ENCODE data around the gene CROCC.
A peak's percentile ranks its signal among the peaks of the same experiment; 100 is the strongest.
"Not testable (repeated sequence)": the region's sequence is repeated elsewhere in the genome, so short reads cannot be mapped to it uniquely, and the experiment has no call there.

CROCC gene

GRCh38 chr1:16939386-16940180 lies 17.9 kb downstream of the CROCC start:
- H3K27ac Mint-ChIP-seq, H3K9me3 Mint-ChIP-seq, H3K36me3 Mint-ChIP-seq, H3K27me3 Mint-ChIP-seq, H3K4me1 Mint-ChIP-seq, H3K4me3 Mint-ChIP-seq: not testable (repeated sequence)

GRCh38 chr1:16944038-16944437 lies 22.3 kb downstream of the CROCC start:
- H3K27ac Mint-ChIP-seq = no peak overlapping the region
- peaks cover 6% of the 10 kb centered on the region for H3K36me3 Mint-ChIP-seq
- H3K4me3 Mint-ChIP-seq = no peak overlapping the region
- no peaks in the 10 kb centered on the region for H3K27me3 Mint-ChIP-seq
- H3K9me3 Mint-ChIP-seq = no peaks in the 10 kb centered on the region
- H3K4me1 Mint-ChIP-seq = no peaks in the 10 kb centered on the region

- H3K4me3 Mint-ChIP-seq, H3K36me3 Mint-ChIP-seq, H3K4me1 Mint-ChIP-seq, H3K9me3 Mint-ChIP-seq, H3K27ac Mint-ChIP-seq, H3K27me3 Mint-ChIP-seq: not testable (repeated sequence)
These were observed 23.8 kb downstream of the CROCC start for GRCh38 chr1:16945512-16945911.

- H3K36me3 Mint-ChIP-seq, H3K27me3 Mint-ChIP-seq, H3K27ac Mint-ChIP-seq, H3K4me3 Mint-ChIP-seq, H3K9me3 Mint-ChIP-seq, H3K4me1 Mint-ChIP-seq: not testable (repeated sequence)
These were observed 24.5 kb downstream of the CROCC start for GRCh38 chr1:16946185-16946584.

- peaks cover 3% of the 10 kb centered on the region for H3K4me1 Mint-ChIP-seq
- peaks cover 3% of the 10 kb centered on the region for H3K36me3 Mint-ChIP-seq
These were observed 24.9 kb downstream of the CROCC start for GRCh38 chr1:16946646-16947045.

GRCh38 chr1:16948282-16948891 lies 26.7 kb downstream of the CROCC start:
- not testable (repeated sequence) for H3K4me1 Mint-ChIP-seq, H3K36me3 Mint-ChIP-seq, H3K9me3 Mint-ChIP-seq, H3K27ac Mint-ChIP-seq, H3K4me3 Mint-ChIP-seq, H3K27me3 Mint-ChIP-seq

More at GRCh38 chr1:16946646-16947045, 24.9 kb downstream of the CROCC start:
- H3K27me3 Mint-ChIP-seq = no peaks in the 10 kb centered on the region
- H3K9me3 Mint-ChIP-seq = no peaks in the 10 kb centered on the region
- H3K27ac Mint-ChIP-seq = no peak overlapping the region
- H3K4me3 Mint-ChIP-seq = no peak overlapping the region

GRCh38 chr1:16949026-16949425 lies 27.3 kb downstream of the CROCC start:
- not testable (repeated sequence) for H3K4me1 Mint-ChIP-seq, H3K27ac Mint-ChIP-seq, H3K9me3 Mint-ChIP-seq, H3K4me3 Mint-ChIP-seq, H3K27me3 Mint-ChIP-seq, H3K36me3 Mint-ChIP-seq

GRCh38 chr1:16952376-16952775 lies 30.6 kb downstream of the CROCC start:
- H3K4me1 Mint-ChIP-seq, H3K36me3 Mint-ChIP-seq, H3K27me3 Mint-ChIP-seq, H3K9me3 Mint-ChIP-seq, H3K4me3 Mint-ChIP-seq, H3K27ac Mint-ChIP-seq: not testable (repeated sequence)

GRCh38 chr1:16954579-16954978 lies 32.8 kb downstream of the CROCC start:
- Mint-ChIP-seq H3K4me3 (no peak overlapping the region), H3K4me1 (peaks cover 3% of the 10 kb centered on the region), H3K27ac (no peak overlapping the region), H3K9me3 (no peaks in the 10 kb centered on the region), H3K27me3 (no peaks in the 10 kb centered on the region), H3K36me3 (no peaks in the 10 kb centered on the region)

- Mint-ChIP-seq H3K36me3 (no peaks in the 10 kb centered on the region), H3K27me3 (no peaks in the 10 kb centered on the region), H3K4me1 (peaks cover 4% of the 10 kb centered on the region), H3K4me3 (no peak overlapping the region), H3K9me3 (no peaks in the 10 kb centered on the region), H3K27ac (no peak overlapping the region)
These were observed 33.5 kb downstream of the CROCC start for GRCh38 chr1:16955186-16955585.

- Mint-ChIP-seq H3K27ac (no peak overlapping the region), H3K27me3 (no peaks in the 10 kb centered on the region), H3K36me3 (no peaks in the 10 kb centered on the region), H3K9me3 (no peaks in the 10 kb centered on the region), H3K4me3 (no peak overlapping the region), H3K4me1 (peaks cover 8% of the 10 kb centered on the region)
These were observed 35.0 kb downstream of the CROCC start for GRCh38 chr1:16956775-16957174.

- Mint-ChIP-seq H3K4me1 (peaks cover 9% of the 10 kb centered on the region), H3K27me3 (no peaks in the 10 kb centered on the region), H3K9me3 (no peaks in the 10 kb centered on the region)
These were observed 36.0 kb downstream of the CROCC start for GRCh38 chr1:16957731-16958130.

GRCh38 chr1:16958475-16958874 lies 36.7 kb downstream of the CROCC start:
- peaks cover 9% of the 10 kb centered on the region for H3K4me1 Mint-ChIP-seq
- H3K9me3 Mint-ChIP-seq = no peaks in the 10 kb centered on the region
- no peak overlapping the region for H3K27ac Mint-ChIP-seq
- H3K27me3 Mint-ChIP-seq = no peaks in the 10 kb centered on the region
- no peaks in the 10 kb centered on the region for H3K36me3 Mint-ChIP-seq
- no peak overlapping the region for H3K4me3 Mint-ChIP-seq

More at GRCh38 chr1:16957731-16958130, 36.0 kb downstream of the CROCC start:
- Mint-ChIP-seq H3K4me3 (no peak overlapping the region), H3K36me3 (no peaks in the 10 kb centered on the region), H3K27ac (no peak overlapping the region)

GRCh38 chr1:16960560-16961296 lies 39.0 kb downstream of the CROCC start:
- H3K4me3 Mint-ChIP-seq = peak overlapping the region; percentile 84
- peaks cover 9% of the 10 kb centered on the region for H3K4me1 Mint-ChIP-seq
- H3K27ac Mint-ChIP-seq = no peak overlapping the region
- no peaks in the 10 kb centered on the region for H3K9me3 Mint-ChIP-seq
- H3K27me3 Mint-ChIP-seq = no peaks in the 10 kb centered on the region
- peaks cover under 1% of the 10 kb centered on the region for H3K36me3 Mint-ChIP-seq

GRCh38 chr1:16961297-16962133 lies 39.8 kb downstream of the CROCC start:
- no peaks in the 10 kb centered on the region for H3K27me3 Mint-ChIP-seq
- H3K4me3 Mint-ChIP-seq = peak overlapping the region; percentile 71
- peaks cover 2% of the 10 kb centered on the region for H3K36me3 Mint-ChIP-seq
- H3K9me3 Mint-ChIP-seq = no peaks in the 10 kb centered on the region
- H3K4me1 Mint-ChIP-seq = peaks cover 9% of the 10 kb centered on the region
- H3K27ac Mint-ChIP-seq = no peak overlapping the region
